MG63 (cell line): Measurements from ENCODE around the gene FSTL5. TPM values are rescaled to one million over a fixed set of nuclear protein-coding genes. Genes with fewer than 3 reads are reported as not detected.
A peak's percentile ranks its signal among the peaks of the same experiment; 100 is the strongest.

Experiments
- DNase-seq: peaks from one replicate; pipeline ENCODE4 v3.0.0-alpha.2; 2020
- H3K27me3 ChIP-seq: fragments of 250-450 bp; sonication (Bioruptor Pico); 2 replicates; pipeline ENCODE4 v1.5.1; 2020; ENCODE audit warnings: mild to moderate bottlenecking, moderate library complexity
- H3K36me3 ChIP-seq: fragments of 250-450 bp; sonication (Bioruptor Pico); 2 replicates; pipeline ENCODE4 v1.5.1; 2020; ENCODE audit warnings: mild to moderate bottlenecking, moderate library complexity
- H3K4me3 ChIP-seq: fragments of 250-450 bp; sonication (Bioruptor Pico); 2 replicates; pipeline ENCODE4 v1.5.1; 2020; ENCODE audit warnings: mild to moderate bottlenecking, moderate library complexity
- H3K9me3 ChIP-seq: fragments of 250-450 bp; sonication (Bioruptor Pico); 2 replicates; pipeline ENCODE4 v1.5.1; 2020; ENCODE audit warnings: mild to moderate bottlenecking, moderate library complexity
- total RNA-seq: library from RNA; depleted of rRNA; stranded (reverse); fragments of >200 nt; shearing (Covaris generic); gene quantifications from 2 replicates; pipeline ENCODE4 v1.2.3, GENCODE V29; 2014; ENCODE audit warnings: low replicate concordance

Gene FSTL5
- total RNA-seq, 1 experiment from 2014 or later: not detected

GRCh38 chr4:162010362-162010761 lies 153.4 kb downstream of the FSTL5 start:
- Histone ChIP-seq H3K4me3 (no peak overlapping the region), H3K9me3 (no peaks in the 10 kb centered on the region), H3K36me3 (no peaks in the 10 kb centered on the region), H3K27me3 (no peaks in the 10 kb centered on the region)
- DNase-seq: no peak

- H3K27me3 ChIP-seq: no peaks in the 10 kb centered on the region
- H3K9me3 ChIP-seq: no peaks in the 10 kb centered on the region
- DNase-seq: no peak
- no peak overlapping the region for H3K4me3 ChIP-seq
- H3K36me3 ChIP-seq: no peaks in the 10 kb centered on the region
These were observed 171.5 kb downstream of the FSTL5 start for GRCh38 chr4:161992317-161992716.

GRCh38 chr4:161991811-161992210 lies 172.0 kb downstream of the FSTL5 start:
- Histone ChIP-seq H3K4me3 (no peak overlapping the region), H3K36me3 (no peaks in the 10 kb centered on the region)
- DNase-seq: no peak

GRCh38 chr4:161990721-161991120 lies 173.1 kb downstream of the FSTL5 start:
- Histone ChIP-seq H3K9me3 (no peaks in the 10 kb centered on the region), H3K36me3 (no peaks in the 10 kb centered on the region), H3K27me3 (no peaks in the 10 kb centered on the region), H3K4me3 (no peak overlapping the region)
- DNase-seq: no peak

More at GRCh38 chr4:161991811-161992210, 172.0 kb downstream of the FSTL5 start:
- Histone ChIP-seq H3K27me3 (no peaks in the 10 kb centered on the region), H3K9me3 (no peaks in the 10 kb centered on the region)

DNA sequence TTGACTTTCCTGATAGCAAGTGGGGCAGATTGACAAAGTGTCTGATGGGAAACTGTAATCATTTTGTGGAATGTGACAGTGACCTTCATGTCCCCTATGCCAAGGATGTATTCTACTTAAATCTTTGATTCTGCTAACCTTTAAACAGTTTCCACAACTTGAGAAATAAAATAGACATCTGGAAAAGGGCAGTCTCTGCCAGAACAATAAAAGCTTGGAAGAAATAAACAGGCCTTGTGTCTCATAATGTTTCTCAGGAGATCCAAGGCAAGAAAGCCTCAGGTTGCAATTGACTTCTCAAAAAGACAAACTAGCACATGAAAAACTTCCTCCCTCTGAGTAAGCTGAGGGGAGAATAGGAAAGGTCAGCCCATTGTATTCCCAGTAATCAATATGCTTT lies 174.9 kb downstream of the FSTL5 start:
- Histone ChIP-seq H3K4me3 (no peak overlapping the region), H3K9me3 (no peaks in the 10 kb centered on the region), H3K36me3 (no peaks in the 10 kb centered on the region), H3K27me3 (no peaks in the 10 kb centered on the region)
- no peak for DNase-seq

DNA sequence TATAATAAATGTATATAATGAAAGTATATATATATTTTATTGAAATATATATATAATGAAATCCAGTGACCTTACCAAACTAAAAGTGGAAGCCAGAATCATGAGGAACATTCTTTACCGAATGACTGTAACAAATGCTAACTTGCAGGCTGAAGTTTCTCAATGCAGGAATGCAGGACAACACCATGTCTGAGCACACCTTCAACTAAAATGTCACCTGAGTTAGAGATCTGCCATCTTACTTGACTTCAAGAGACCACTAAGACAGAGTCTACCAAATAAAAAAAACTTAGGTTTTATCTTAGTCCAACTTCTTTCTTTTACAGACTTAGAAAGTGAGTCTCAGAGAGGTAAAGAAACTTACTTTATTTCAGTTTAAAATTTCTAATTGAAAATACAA lies 176.2 kb downstream of the FSTL5 start:
- Histone ChIP-seq H3K4me3 (no peak overlapping the region), H3K36me3 (no peaks in the 10 kb centered on the region), H3K9me3 (no peaks in the 10 kb centered on the region), H3K27me3 (no peaks in the 10 kb centered on the region)
- DNase-seq: no peak

DNA sequence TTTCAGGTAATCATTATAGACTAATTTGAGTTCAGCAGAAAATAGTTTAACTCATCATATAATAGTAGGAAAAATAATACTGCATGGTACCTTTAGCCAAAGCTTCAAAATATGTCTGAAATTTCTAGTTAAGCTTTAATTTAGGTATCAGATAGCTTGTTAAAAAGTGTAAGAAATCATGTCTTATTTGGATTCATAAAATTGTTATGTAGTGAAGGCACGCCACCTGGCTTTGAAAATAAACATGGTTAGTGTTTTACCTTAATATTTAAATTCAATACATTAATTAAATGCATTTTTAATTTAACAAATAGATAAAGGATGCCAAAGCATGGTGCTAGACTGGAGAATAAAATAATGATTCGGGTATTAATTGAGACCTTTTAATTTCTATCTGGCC lies 211.4 kb downstream of the FSTL5 start:
- no peak overlapping the region for H3K4me3 ChIP-seq
- no peaks in the 10 kb centered on the region for H3K9me3 ChIP-seq
- no peak for DNase-seq
- H3K36me3 ChIP-seq: no peaks in the 10 kb centered on the region
- H3K27me3 ChIP-seq: no peaks in the 10 kb centered on the region

DNA sequence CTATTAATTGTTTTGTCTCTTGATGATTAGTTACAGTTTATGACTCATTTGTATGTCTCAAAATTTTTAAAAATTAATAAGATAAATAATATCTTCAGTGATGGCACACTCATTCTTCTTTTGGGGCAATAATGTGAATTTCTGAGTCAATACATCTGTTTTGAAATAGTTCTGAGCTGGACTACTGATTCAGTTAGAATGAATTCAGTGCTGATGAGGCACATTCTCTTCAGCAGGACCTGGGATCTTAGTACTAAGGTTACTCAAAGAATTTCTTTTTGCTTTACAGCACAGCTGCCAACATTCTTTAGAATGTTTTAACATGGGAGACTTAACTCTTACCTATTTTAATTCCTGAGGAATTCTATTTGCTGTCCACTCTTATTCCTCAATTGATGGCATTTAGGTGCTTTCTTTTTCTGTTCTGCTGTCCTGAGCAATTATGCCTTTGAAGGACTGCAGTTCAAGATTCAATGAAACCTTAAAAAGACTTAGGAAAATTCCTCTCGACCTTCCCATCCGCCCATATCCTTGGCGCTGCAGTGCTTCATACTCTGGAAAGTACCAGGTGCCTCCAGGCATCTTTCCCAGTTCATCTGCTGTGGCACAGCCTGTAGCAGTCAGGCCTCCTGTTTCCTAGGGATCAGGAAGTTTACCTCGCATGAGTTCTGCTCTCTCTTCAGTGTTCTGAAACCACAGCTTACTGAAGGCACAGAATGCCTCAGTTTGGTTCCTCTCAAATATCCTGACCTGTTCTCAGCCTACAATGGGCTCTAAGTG lies 213.7 kb downstream of the FSTL5 start:
- Histone ChIP-seq H3K4me3 (no peak overlapping the region), H3K27me3 (no peaks in the 10 kb centered on the region), H3K36me3 (no peaks in the 10 kb centered on the region), H3K9me3 (no peaks in the 10 kb centered on the region)
- DNase-seq: no peak

DNA sequence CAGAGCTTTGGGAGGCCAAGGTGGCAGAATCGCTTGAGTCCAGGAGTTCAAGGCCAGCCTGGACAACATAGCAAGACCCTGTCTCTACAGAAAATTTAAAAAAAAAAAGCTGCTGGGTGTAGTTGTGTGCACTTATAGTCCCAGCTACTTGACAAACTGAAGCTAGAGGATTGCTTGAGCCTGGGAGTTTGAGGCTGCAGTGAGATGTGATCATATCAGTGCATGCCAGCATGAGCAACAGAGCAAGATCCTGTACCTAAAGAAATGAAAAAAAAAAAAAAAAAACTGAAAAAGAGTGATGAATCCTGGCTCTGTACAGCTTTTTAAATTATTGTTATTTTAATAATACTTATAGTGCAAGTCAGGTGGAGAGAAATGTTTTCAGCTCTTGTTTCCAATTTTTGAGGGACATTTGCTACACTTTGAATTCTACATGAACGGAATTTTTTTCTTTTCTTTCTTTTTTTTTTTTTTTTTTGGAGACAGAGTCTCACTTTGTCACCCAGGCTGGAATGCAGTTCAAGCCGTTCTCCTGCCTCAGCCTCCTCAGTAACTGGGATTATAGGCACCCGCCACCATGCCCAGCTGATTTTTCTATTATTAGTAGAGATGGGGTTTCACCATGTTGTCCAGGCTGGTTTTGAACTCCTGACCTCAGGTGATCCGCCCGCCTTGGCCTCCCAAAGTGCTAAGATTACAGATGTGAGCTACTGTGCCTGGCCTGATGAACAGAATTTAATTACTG lies 215.6 kb downstream of the FSTL5 start:
- H3K9me3 ChIP-seq: no peaks in the 10 kb centered on the region
- no peak for DNase-seq
- H3K4me3 ChIP-seq: no peak overlapping the region
- H3K36me3 ChIP-seq: no peaks in the 10 kb centered on the region
- no peaks in the 10 kb centered on the region for H3K27me3 ChIP-seq

- no peak for DNase-seq
- 0 out of 2 replicates have a peak, but pooled peaks cover 4% of the 10 kb centered on the region for H3K9me3 ChIP-seq
- no peak overlapping the region for H3K4me3 ChIP-seq
- no peaks in the 10 kb centered on the region; the same call in 1 of the 2 replicates for H3K27me3 ChIP-seq
- H3K36me3 ChIP-seq: no peaks in the 10 kb centered on the region
These were observed 226.2 kb downstream of the FSTL5 start for GRCh38 chr4:161937596-161937995.

- DNase-seq: peak; percentile 69
- Histone ChIP-seq H3K36me3 (no peaks in the 10 kb centered on the region), H3K4me3 (no peak overlapping the region), H3K9me3 (0 out of 2 replicates have a peak, but pooled peaks cover 4% of the 10 kb centered on the region), H3K27me3 (no peaks in the 10 kb centered on the region)
These were observed 226.9 kb downstream of the FSTL5 start for GRCh38 chr4:161936625-161937550.

GRCh38 chr4:161931089-161931488 lies 232.7 kb downstream of the FSTL5 start:
- no peaks in the 10 kb centered on the region for H3K27me3 ChIP-seq
- DNase-seq: no peak
- H3K4me3 ChIP-seq: no peak overlapping the region
- H3K36me3 ChIP-seq: no peaks in the 10 kb centered on the region
- no peaks in the 10 kb centered on the region for H3K9me3 ChIP-seq

DNA sequence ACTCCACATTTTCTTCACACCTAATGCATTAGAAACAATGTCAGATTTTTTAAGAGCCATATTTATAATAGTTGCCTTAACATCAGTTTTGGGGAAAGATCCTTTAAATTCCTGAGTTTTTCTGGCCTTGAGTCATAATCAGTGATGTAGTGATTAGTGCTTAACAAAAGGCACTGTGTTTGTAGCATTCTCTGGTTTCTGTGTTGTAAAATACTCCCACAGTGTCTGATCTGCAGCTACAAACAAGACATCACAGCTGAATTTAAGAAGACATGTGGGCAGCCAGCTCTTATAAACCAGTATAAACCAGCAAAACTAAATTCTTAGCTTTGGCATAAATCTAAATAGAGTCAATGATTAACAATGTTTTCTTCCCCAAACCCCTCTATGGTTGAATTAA lies 233.8 kb downstream of the FSTL5 start:
- H3K27me3 ChIP-seq: no peaks in the 10 kb centered on the region
- no peaks in the 10 kb centered on the region for H3K9me3 ChIP-seq
- no peak overlapping the region for H3K4me3 ChIP-seq
- DNase-seq: no peak
- H3K36me3 ChIP-seq: no peaks in the 10 kb centered on the region

DNA sequence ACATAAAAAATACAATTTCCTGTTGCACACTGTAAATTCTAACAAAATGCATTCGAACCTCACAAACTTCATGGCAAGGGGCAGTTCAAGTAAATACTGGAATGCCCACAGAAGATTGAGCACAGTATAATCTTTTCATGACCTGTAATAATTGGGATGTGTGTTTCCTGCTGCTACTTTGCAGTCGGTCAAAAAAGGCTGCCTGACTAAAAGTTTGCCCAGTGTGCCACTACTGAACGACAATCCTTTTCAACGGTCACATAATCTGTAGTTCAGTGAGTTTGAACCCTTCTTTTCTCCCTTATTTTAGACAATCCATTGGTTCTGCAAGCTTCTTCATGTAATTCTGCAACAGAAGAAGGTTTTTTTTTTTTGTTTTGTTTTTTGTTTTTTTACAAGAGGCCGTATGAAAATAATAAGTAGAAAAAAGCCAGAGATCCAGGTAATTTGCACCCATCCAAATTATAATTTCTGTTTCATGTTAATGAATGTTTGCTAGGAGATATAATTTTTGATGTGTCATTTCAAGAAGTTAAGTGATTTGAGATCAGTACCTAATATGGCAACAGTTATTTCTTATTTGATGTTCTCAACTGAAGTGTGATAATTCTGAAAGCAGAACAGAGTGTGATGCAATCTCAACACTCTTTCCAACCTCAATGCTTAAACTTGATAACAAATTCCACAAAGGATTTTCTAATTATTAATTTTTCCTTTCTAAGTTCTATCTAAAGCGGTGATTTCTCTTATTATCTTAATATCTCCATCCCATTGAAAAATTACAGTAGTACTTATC lies 237.6 kb downstream of the FSTL5 start:
- no peak overlapping the region for H3K4me3 ChIP-seq
- no peaks in the 10 kb centered on the region for H3K27me3 ChIP-seq
- H3K36me3 ChIP-seq: no peaks in the 10 kb centered on the region
- no peak for DNase-seq
- H3K9me3 ChIP-seq: no peaks in the 10 kb centered on the region

DNA sequence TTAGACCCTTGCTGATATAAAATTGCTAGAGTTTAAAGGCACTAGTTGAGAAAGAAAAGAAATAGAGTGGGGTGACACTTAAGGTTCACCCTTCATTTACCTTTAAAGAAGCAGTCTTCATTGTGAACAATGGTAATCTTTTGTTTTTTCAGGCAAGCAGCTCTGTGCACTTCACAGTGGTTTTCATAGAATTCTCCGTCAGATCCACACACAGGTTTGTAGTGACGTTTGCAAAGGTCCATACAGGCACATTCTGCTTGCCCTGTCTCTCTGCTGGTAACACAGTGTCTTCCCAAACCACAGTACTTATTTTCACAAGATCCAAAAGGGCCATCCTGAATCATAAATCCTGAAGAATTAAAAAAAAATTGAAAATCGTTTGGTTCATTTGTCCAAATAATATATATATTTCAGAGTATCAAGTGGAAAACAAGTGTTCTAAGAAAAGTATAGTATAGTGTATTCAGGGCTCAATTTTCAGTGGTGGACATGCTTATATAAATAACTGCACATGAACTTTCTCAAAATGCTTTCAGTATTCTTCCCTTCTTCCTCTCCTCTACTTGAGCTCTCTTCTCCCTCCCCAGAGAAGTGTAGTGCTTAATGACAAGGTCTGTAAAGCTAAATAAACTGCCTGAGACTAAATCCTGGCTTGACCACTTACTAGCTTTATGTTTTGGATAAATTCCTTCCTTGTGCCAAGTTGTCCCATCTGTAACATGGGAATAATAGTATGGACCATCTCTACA lies 243.3 kb downstream of the FSTL5 start:
- Histone ChIP-seq H3K36me3 (no peaks in the 10 kb centered on the region), H3K9me3 (no peaks in the 10 kb centered on the region), H3K27me3 (no peaks in the 10 kb centered on the region), H3K4me3 (no peak overlapping the region)
- no peak for DNase-seq
